Right lobe of liver (tissue), 6 donors: ENCODE results near the gene TMEM187. TPM values are rescaled to one million over a fixed set of nuclear protein-coding genes. Genes with fewer than 3 reads are reported as not detected.
A peak's percentile ranks its signal among the peaks of the same experiment; 100 is the strongest.

Experiments
- ATAC-seq, 4 donors: fragments of 200-7000 bp; cut with Tn5 transposase; one replicate each; pipeline ENCODE4 v1.9.1; 2020; ENCODE audit warnings: mild to moderate bottlenecking in 4 of 4, moderate library complexity in 4 of 4
- DNase-seq, 3 donors: peaks; one replicate each; pipeline ENCODE4 v3.0.0-alpha.2; 2020
- H3K27ac ChIP-seq, 3 donors: fragments of 200-600 bp; one replicate each; pipeline ENCODE4 v1.8.0; 2022
- H3K27me3 ChIP-seq, 2 donors: fragments of 200-600 bp; one replicate each; pipeline ENCODE4 v1.8.0; 2022
- H3K36me3 ChIP-seq, 4 donors: fragments of 200-600 bp; sonication (generic) in 1 of 4; one replicate each; pipeline versions ENCODE4 v1.5.1 to v1.8.0; 2017 to 2022; ENCODE audit warnings: control low read depth in 1 of 4
- H3K4me1 ChIP-seq, 4 donors: fragments of 200-600 bp; sonication (generic) in 1 of 4; one replicate each; pipeline versions ENCODE4 v1.5.1 to v1.8.0; 2017 to 2022; ENCODE audit warnings: control low read depth in 1 of 4
- H3K4me3 ChIP-seq, 3 donors: fragments of 200-600 bp; one replicate each; pipeline ENCODE4 v1.8.0; 2022
- H3K9me3 ChIP-seq, 4 donors: fragments of 200-600 bp; sonication (generic) in 1 of 4; one replicate each; pipeline versions ENCODE4 v1.5.1 to v1.8.0; 2017 to 2022; ENCODE audit warnings: control low read depth in 1 of 4
- POLR2A ChIP-seq: fragments of 450-650 bp; IDR thresholded peaks from one replicate; pipeline ENCODE4 v1.6.1; 2017; ENCODE audit warnings: antibody characterized with exemption, mild to moderate bottlenecking
- WGBS: methylation state at CpG from one replicate; pipeline ENCODE4 v1.1.6; 2018; ENCODE audit warnings: low coverage, low lambda C conversion rate; ENCODE audit not compliant: insufficient coverage; ENCODE audit errors: missing lambda C conversion rate; 5-methylcytosine and 5-hydroxymethylcytosine counted together
- intact Hi-C, 2 donors: fragments of 100-400 bp; cut with DNase I; formaldehyde crosslinking; loops; one replicate each; pipeline versions ENCODE4 v1.11.2 to v1.14.1; 2022
- total RNA-seq, 6 experiments: library from RNA; depleted of rRNA in 2 of 6; stranded (reverse); fragments of >200 nt in 2 of 6; fragmentation: NEBNext Ultra II Directional in 3 of 6; extraction: Animal tissue kit (Norgen Biotek cat#: 25700) in 3 of 6; gene quantifications; one replicate each; pipeline versions ENCODE4 v1.1.0 to v1.2.4, GENCODE V29; 2016 to 2023
- TF ChIP-seq, protein P1 (sequence below), 4 donors: fragments of 200-600 bp in 3 of 4; fragments of 450-650 bp in 1 of 4; IDR thresholded peaks; one replicate each; pipeline versions ENCODE4 v1.5.1 to v1.8.0; 2016 to 2022; ENCODE audit warnings: antibody characterized with exemption in 4 of 4, mild to moderate bottlenecking in 2 of 4
- donor health status: DM: no; HTN: yes; CAD: no.
- donor health status: DM: no; HTN: no; CAD: no.
- donor health status: DM: no; HTN: no; CAD: no.
- donor health status: DM: no; HTN: yes; CAD: no.
- donor health status: DM: no; HTN: yes; CAD: no.

Gene TMEM187
- total RNA-seq, 6 experiments from 2014 or later = 3.8 to 10.3 (median 5.9) TPM

DNA sequence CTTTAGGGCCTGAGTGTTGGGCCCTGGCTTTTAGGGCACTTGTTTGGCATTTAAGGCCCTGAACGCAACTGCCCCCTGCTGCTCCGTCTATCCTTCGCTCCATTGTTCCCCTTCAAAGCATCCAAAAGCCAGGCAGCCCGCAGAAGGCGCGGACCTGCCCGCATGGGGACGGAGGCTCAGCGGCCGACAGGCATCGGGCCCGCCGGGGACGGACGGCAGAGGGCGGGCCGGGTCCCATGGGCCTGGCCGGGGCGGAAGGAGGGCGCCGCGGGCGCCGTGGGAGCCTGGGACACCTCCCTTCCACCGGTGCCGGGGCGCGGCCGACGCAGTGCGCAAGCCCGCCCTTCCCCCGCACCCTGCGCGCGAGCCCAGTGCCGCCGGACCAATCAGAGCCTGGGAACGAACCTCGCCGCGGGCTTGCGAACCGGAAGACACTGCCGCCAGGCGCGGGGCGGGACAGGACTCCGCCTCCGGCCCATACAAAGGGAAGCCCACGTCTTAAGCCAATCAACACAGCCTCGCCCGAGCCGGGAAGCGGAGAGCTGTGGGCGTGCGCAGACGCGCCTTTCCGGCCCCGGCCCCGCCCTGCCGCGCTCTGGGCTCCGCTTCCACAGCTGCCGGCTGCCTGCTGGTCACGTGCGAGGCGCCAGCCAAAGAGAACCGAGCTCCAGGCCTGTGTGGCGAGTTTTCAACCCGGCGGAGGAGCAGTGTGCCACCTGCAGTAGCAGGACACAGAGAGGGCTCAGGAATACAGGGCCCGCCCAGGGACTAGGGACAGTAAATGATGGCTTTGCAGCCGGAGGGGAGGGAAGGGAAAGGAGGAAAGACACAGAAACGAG is 44.4 kb upstream of the TMEM187 start:
- Histone ChIP-seq H3K4me3 (peak overlapping the region; percentile 42 to 75 (median 64)), H3K27me3 (no peaks in the 10 kb centered on the region), H3K4me1 (peaks cover 0 to 9% (median 4%) of the 10 kb centered on the region in 4 donors), H3K9me3 (no peaks in the 10 kb centered on the region), H3K27ac (peak overlapping the region; percentile 79 to 84 (median 84)), H3K36me3 (no peaks in the 10 kb centered on the region)
- DNase-seq (peak; percentile 95 to 98 (median 97)), ATAC-seq (peak; percentile 92 to 95 (median 92))
- peak; percentile 92 for TF ChIP-seq POLR2A
- TF ChIP-seq, protein P1, sequence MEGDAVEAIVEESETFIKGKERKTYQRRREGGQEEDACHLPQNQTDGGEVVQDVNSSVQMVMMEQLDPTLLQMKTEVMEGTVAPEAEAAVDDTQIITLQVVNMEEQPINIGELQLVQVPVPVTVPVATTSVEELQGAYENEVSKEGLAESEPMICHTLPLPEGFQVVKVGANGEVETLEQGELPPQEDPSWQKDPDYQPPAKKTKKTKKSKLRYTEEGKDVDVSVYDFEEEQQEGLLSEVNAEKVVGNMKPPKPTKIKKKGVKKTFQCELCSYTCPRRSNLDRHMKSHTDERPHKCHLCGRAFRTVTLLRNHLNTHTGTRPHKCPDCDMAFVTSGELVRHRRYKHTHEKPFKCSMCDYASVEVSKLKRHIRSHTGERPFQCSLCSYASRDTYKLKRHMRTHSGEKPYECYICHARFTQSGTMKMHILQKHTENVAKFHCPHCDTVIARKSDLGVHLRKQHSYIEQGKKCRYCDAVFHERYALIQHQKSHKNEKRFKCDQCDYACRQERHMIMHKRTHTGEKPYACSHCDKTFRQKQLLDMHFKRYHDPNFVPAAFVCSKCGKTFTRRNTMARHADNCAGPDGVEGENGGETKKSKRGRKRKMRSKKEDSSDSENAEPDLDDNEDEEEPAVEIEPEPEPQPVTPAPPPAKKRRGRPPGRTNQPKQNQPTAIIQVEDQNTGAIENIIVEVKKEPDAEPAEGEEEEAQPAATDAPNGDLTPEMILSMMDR (IDR thresholded peaks at IDR 0.05) = peak in 3 of 4 donors; percentile 16 to 20 (median 19)
- WGBS = 7% methylated on average over 28 of the region's 76 CpGs
- intact Hi-C loops = no loop called here

DNA sequence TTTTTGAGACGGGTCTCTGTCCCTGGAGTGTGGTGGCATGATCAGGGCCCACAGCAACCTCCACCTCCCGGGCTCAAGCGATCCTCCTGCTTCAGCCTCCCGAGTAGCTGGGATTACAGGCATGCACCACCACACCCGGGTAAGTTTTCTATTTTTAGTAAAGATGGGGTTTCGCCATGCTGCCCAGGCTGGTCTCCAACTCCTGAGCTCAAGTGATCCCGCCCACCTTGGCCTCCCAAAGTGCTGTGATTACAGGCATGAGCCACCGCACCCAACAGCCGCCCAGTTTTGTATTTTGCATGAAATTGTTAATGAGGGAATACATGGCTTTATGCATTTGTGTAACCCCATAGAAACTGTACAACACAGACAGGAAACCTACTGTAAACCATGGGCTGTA is 43.7 kb upstream of the TMEM187 start:
- Histone ChIP-seq H3K36me3 (no peaks in the 10 kb centered on the region), H3K27ac (peak overlapping the region in 2 of 3 donors; percentile 5 to 17), H3K9me3 (no peaks in the 10 kb centered on the region), H3K4me3 (peak overlapping the region in 2 of 3 donors; percentile 10 to 75), H3K4me1 (peaks cover 0 to 12% (median 6%) of the 10 kb centered on the region in 4 donors), H3K27me3 (no peaks in the 10 kb centered on the region)
- WGBS = 47% methylated on average over 8 of the region's 9 CpGs
- no peak for DNase-seq
- no peak for ATAC-seq
- no peak for TF ChIP-seq POLR2A
- TF ChIP-seq, protein P1 (IDR thresholded peaks at IDR 0.05) = no peak
- intact Hi-C loops = no loop called here

DNA sequence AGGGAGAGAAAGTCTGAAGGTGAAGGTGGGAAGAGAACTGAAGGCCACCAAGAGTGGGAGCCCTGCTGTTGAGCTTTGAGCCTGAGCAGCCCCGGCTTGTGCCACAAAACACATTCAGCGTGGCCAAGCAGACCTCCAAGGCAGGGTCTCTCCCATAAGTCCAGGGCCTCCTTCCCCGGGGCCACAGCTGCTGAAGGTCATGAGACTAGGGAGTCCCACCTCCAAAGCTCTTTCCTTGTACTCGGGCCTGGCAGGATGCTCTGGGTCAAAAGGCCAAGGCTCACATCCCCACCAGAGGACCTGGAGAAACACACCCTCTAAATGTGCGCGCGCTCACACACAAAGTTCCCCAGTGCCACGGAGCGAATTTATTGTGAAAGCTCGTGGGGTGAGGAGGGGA is 43.0 kb upstream of the TMEM187 start:
- WGBS = no CpG with 5 or more reads among the region's 10 CpGs
- ATAC-seq (no peak), DNase-seq (peak in 1 of 3 donors; percentile 21)
- H3K4me3 ChIP-seq = no peak overlapping the region
- peaks cover 0 to 16% (median 8%) of the 10 kb centered on the region in 4 donors for H3K4me1 ChIP-seq
- TF ChIP-seq, protein P1 (IDR thresholded peaks at IDR 0.05) = no peak
- TF ChIP-seq POLR2A = no peak
- no peaks in the 10 kb centered on the region for H3K36me3 ChIP-seq
- intact Hi-C loops = no loop called here
- no peak overlapping the region for H3K27ac ChIP-seq
- no peaks in the 10 kb centered on the region for H3K9me3 ChIP-seq
- no peaks in the 10 kb centered on the region for H3K27me3 ChIP-seq

DNA sequence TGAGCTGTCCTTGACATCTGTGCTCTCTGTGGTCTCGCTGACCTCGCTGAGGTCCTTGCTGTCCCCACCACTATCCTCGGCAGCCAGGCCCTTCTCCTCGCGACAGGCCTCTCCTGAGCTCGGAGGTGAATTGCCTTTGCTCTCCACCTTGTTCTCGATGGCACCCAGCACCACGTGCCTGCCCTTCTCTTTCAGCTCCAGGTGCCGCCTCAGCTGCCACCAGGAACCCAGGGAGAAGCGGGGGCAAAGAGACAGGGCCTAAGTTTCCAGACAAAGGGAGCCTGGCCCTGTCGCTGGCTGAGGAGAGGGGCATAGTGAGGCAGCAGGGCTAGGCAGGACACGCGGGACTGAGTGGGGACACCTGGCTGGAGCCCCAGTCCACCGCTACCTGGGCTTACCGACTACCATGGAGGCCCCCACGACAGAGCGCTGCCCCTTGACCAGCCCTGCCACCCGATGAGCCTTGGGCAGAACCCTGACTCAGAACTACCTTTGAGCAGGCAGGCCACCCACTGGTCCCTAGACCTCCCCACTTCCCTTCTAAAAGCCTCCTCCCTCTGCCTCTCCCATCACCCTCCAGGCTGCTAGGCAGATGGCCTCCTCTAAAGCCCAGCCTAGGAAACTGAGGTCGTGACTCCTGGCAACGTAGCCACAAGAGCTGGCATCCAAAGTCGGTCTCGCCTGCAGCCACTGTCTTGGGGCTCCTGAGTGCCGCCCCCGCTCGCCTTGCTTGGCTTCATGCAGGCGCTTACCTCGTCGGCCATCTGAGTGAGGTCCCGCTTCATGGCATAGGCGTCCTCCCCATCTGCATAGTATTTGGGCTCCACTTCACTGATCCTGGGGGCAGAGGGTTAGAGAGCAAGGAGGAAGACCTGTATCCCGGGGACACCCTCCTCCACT is 42.3 kb upstream of the TMEM187 start:
- Histone ChIP-seq H3K4me1 (peaks cover 0 to 17% (median 8%) of the 10 kb centered on the region in 4 donors), H3K36me3 (no peaks in the 10 kb centered on the region), H3K9me3 (no peaks in the 10 kb centered on the region), H3K4me3 (no peak overlapping the region), H3K27me3 (no peaks in the 10 kb centered on the region), H3K27ac (no peak overlapping the region)
- TF ChIP-seq, protein P1 (IDR thresholded peaks at IDR 0.05) = no peak
- no peak for TF ChIP-seq POLR2A
- no peak for ATAC-seq
- intact Hi-C loops = no loop called here
- WGBS = 83% methylated on average over 7 of the region's 31 CpGs
- peak in 1 of 3 donors; percentile 51 for DNase-seq
